UCSD-AML1 (cell line): Measurements from ENCODE around the gene CDH4.

ENCODE experiments used
- DNase-seq: peaks from one replicate; lab custom pipeline; 2025; ENCODE audit not compliant: unreplicated experiment; lab: John Stamatoyannopoulos, UW

The CDH4 gene

GRCh38 chr20:61436283-61436666, 184.2 kb downstream of the CDH4 start:
- DNase-seq, result no peak

GRCh38 chr20:61436667-61437279, 184.7 kb downstream of the CDH4 start:
- DNase-seq, result no peak

- DNase-seq, result no peak
These were observed 185.5 kb downstream of the CDH4 start for GRCh38 chr20:61437280-61438206.

GRCh38 chr20:61438285-61438684, 186.2 kb downstream of the CDH4 start:
- DNase-seq, result no peak

GRCh38 chr20:61439251-61439650, 187.2 kb downstream of the CDH4 start:
- DNase-seq, result no peak

GRCh38 chr20:61440548-61441055, 188.5 kb downstream of the CDH4 start:
- DNase-seq, result no peak

GRCh38 chr20:61441537-61441936, 189.5 kb downstream of the CDH4 start:
- DNase-seq, result no peak

- no peak for DNase-seq
These were observed 190.1 kb downstream of the CDH4 start for GRCh38 chr20:61442075-61442670.

- no peak for DNase-seq
These were observed 190.7 kb downstream of the CDH4 start for GRCh38 chr20:61442718-61443117.

- no peak for DNase-seq
These were observed 191.5 kb downstream of the CDH4 start for GRCh38 chr20:61443443-61444126.

GRCh38 chr20:61444637-61445036, 192.6 kb downstream of the CDH4 start:
- no peak for DNase-seq

- DNase-seq, result no peak
These were observed 193.1 kb downstream of the CDH4 start for GRCh38 chr20:61445138-61445537.

- DNase-seq, result no peak
These were observed 193.7 kb downstream of the CDH4 start for GRCh38 chr20:61445741-61446140.

GRCh38 chr20:61447952-61448351, 195.9 kb downstream of the CDH4 start:
- no peak for DNase-seq

- no peak for DNase-seq
These were observed 196.3 kb downstream of the CDH4 start for GRCh38 chr20:61448386-61448785.

- DNase-seq, result no peak
These were observed 197.1 kb downstream of the CDH4 start for GRCh38 chr20:61449057-61449609.

- DNase-seq, result no peak
These were observed 197.9 kb downstream of the CDH4 start for GRCh38 chr20:61449916-61450315.

GRCh38 chr20:61450549-61450948, 198.5 kb downstream of the CDH4 start:
- DNase-seq, result no peak

GRCh38 chr20:61451009-61451408, 198.9 kb downstream of the CDH4 start:
- no peak for DNase-seq

- DNase-seq, result no peak
These were observed 199.9 kb downstream of the CDH4 start for GRCh38 chr20:61451953-61452352.

GRCh38 chr20:61453219-61453618, 201.2 kb downstream of the CDH4 start:
- DNase-seq, result no peak
